A673 (cell line): ENCODE data around the gene MYLK. TPM values are rescaled to one million over a fixed set of nuclear protein-coding genes. Genes with fewer than 3 reads are reported as not detected.

Experiments
- BruUV-seq: library from RNA; stranded (reverse); fragments of 400-500 nt; replicated peaks from 2 replicates; lab custom pipeline; 2021; lab: Mats Ljungman, UMichigan
- CTCF ChIA-PET: fragments of 300-600 bp; sonication (Branson Sonifier 250); formaldehyde crosslinking; loops from one replicate; lab custom pipeline; 2022; ENCODE audit warnings: antibody characterized with exemption; lab: Charles Lee
- POLR2A ChIA-PET: fragments of 300-600 bp; sonication (Branson Sonifier 250); formaldehyde crosslinking; loops from one replicate; lab custom pipeline; 2022; ENCODE audit warnings: antibody characterized with exemption; ENCODE audit not compliant: low non-redundant PET; lab: Charles Lee
- DNase-seq: peaks from one replicate; pipeline ENCODE4 v3.0.0-alpha.2; 2015; ENCODE audit warnings: low spot score
- H3K27ac ChIP-seq: fragments of 200-600 bp; sonication (generic); 2 replicates; pipeline ENCODE4 v1.5.1; 2016; ENCODE audit warnings: mixed run types, low read depth, mild to moderate bottlenecking, mixed read lengths, antibody characterized with exemption, low read length; ENCODE audit not compliant: poor library complexity, severe bottlenecking
- H3K27me3 ChIP-seq: fragments of 200-600 bp; sonication (generic); replicated peaks from 2 replicates; pipeline ENCODE4 v1.6.1; 2017; ENCODE audit warnings: mixed run types, low read depth, mild to moderate bottlenecking, mixed read lengths, antibody characterized with exemption, low read length; ENCODE audit not compliant: insufficient read depth, poor library complexity
- H3K36me3 ChIP-seq: fragments of 200-600 bp; sonication (generic); 2 replicates; pipeline ENCODE4 v1.6.1; 2016; ENCODE audit warnings: mixed run types, mild to moderate bottlenecking, mixed read lengths, antibody characterized with exemption, low read length; ENCODE audit not compliant: insufficient read depth, poor library complexity, severe bottlenecking
- H3K4me1 ChIP-seq: fragments of 200-600 bp; sonication (generic); 2 replicates; pipeline ENCODE4 v1.6.1; 2017; ENCODE audit warnings: mixed run types, mild to moderate bottlenecking, mixed read lengths, antibody characterized with exemption, low read length; ENCODE audit not compliant: insufficient read depth, poor library complexity, severe bottlenecking
- H3K4me3 ChIP-seq: fragments of 200-600 bp; sonication (generic); 2 replicates; pipeline ENCODE4 v1.5.1; 2016; ENCODE audit warnings: low read depth, mixed run types, mild to moderate bottlenecking, mixed read lengths, low read length; ENCODE audit not compliant: poor library complexity, severe bottlenecking
- H3K9me3 ChIP-seq: fragments of 200-600 bp; sonication (generic); 2 replicates; pipeline ENCODE4 v1.6.1; 2016; ENCODE audit warnings: mixed run types, low read depth, mild to moderate bottlenecking, mixed read lengths, antibody characterized with exemption, low read length; ENCODE audit not compliant: poor library complexity, severe bottlenecking
- CTCF ChIP-seq: fragments of 300-800, 200-600 bp; sonication (generic); conservative IDR thresholded peaks from 2 replicates; pipeline ENCODE4 v1.5.1; 2017; ENCODE audit warnings: low read depth, mild to moderate bottlenecking, antibody characterized with exemption, low read length, moderate library complexity, mixed read lengths
- EZH2 ChIP-seq: fragments of 200-600 bp; sonication (generic); IDR thresholded peaks from 2 replicates; pipeline ENCODE4 v1.6.1; 2017; ENCODE audit warnings: borderline replicate concordance, low read depth, mild to moderate bottlenecking, mixed read lengths, antibody characterized with exemption, low read length; ENCODE audit not compliant: poor library complexity, severe bottlenecking
- intact Hi-C: fragments of 100-400 bp; cut with micrococcal nuclease; formaldehyde crosslinking; loops from one replicate; pipeline ENCODE4 v1.10.0; 2022; ENCODE audit not compliant: unreplicated experiment
- total RNA-seq: library from RNA; stranded (reverse); gene quantifications from 2 replicates; pipeline ENCODE4 v1.2.3, GENCODE V29; 2021

Gene MYLK
- total RNA-seq, 1 experiment from 2014 or later = 3.9 TPM

GRCh38 chr3:123744064-123744463 lies 140.1 kb downstream of the MYLK start:
- no peaks in the 10 kb centered on the region for H3K4me1 ChIP-seq
- TF ChIP-seq CTCF = no peak
- POLR2A ChIA-PET = no interaction called here
- H3K27ac ChIP-seq = no peak overlapping the region
- BruUV-seq = no TSS peak
- H3K9me3 ChIP-seq = no peaks in the 10 kb centered on the region
- H3K36me3 ChIP-seq = no peaks in the 10 kb centered on the region
- no peak for DNase-seq
- no peaks in the 10 kb centered on the region for H3K27me3 ChIP-seq
- CTCF ChIA-PET = no interaction called here
- intact Hi-C loops = loop anchor here (10.0 kb wide), 1 partner anchor 241 kb away; no protein-coding TSS in a partner anchor
- no peak overlapping the region for H3K4me3 ChIP-seq

- Histone ChIP-seq H3K4me1 (no peaks in the 10 kb centered on the region), H3K4me3 (no peak overlapping the region), H3K27me3 (no peaks in the 10 kb centered on the region), H3K9me3 (no peaks in the 10 kb centered on the region), H3K36me3 (no peaks in the 10 kb centered on the region), H3K27ac (no peak overlapping the region)
- POLR2A ChIA-PET = no interaction called here
- no peak for DNase-seq
- no TSS peak for BruUV-seq
- TF ChIP-seq EZH2 = no peak
- no peak for TF ChIP-seq CTCF
- CTCF ChIA-PET = no interaction called here
- intact Hi-C loops = loop anchor here (10.0 kb wide), 1 partner anchor 242 kb away; no protein-coding TSS in a partner anchor
Observed at GRCh38 chr3:123743121-123743520, 141.0 kb downstream of the MYLK start.

- H3K4me3 ChIP-seq = no peak overlapping the region
- no peaks in the 10 kb centered on the region for H3K4me1 ChIP-seq
- ChIA-PET CTCF (interaction anchor here (1.1 kb wide), 1 partner anchor 17 kb away, joined by 3 read pairs; no protein-coding TSS in a partner anchor), POLR2A (no interaction called here)
- DNase-seq = no peak
- no peaks in the 10 kb centered on the region for H3K9me3 ChIP-seq
- no peak for TF ChIP-seq EZH2
- TF ChIP-seq CTCF = no peak
- no TSS peak for BruUV-seq
- H3K27ac ChIP-seq = no peak overlapping the region
- H3K27me3 ChIP-seq = no peaks in the 10 kb centered on the region
- intact Hi-C loops = loop anchor here (10.0 kb wide), 1 partner anchor 244 kb away; no protein-coding TSS in a partner anchor
- no peaks in the 10 kb centered on the region for H3K36me3 ChIP-seq
Observed at GRCh38 chr3:123741041-123741511, 143.1 kb downstream of the MYLK start.
